NCI-H1436 treated with DMSO at 0.1 percent for 48 hours (cell line): Measurements from ENCODE around the gene LAPTM5.

Source experiments
- DNase-seq: peaks from one replicate; lab custom pipeline; 2025; lab: John Stamatoyannopoulos, UW

LAPTM5 gene

GRCh38 chr1:30728832-30729638 is 28.5 kb downstream of the LAPTM5 start:
- DNase-seq: no peak

DNA sequence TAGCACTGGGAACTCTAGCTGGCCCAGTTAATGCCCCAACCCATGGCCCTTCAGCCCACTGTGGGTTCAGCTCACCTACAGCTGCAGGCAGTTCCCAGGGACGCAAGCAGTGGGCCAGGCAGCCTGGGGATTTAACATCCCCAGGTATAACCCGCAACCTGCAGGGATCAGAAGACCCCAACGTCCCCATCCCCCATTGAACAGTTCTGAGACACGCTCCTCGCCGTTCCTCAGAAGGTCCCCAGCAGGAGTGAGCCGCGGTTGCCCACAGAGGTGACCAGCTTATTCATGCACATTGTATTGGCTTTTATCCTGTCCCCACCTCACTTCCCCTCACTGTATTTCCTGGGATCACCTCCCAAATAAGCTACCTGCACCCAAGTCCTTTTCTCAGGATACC is 29.2 kb downstream of the LAPTM5 start:
- no peak for DNase-seq

DNA sequence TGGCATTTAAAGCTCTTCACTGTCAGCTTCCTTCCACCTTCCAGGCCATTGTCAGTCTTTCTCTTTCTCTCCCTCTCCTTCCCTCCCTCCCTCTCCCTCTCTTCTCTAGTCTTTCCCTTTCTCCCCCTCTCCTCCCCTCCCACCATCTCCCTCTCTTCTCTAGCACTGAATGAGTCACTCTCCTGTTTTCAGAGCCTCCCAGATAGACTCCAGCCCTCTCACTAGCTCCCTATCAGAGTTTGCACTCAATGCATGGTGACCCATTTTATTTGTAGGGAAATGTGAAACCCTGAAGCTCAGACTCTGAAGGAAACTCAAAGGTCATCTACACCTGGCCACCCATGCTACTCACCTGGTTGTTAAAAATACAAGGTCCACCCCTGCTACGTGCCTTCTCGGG is 29.8 kb downstream of the LAPTM5 start:
- DNase-seq: no peak

- DNase-seq: no peak
These were observed 30.5 kb downstream of the LAPTM5 start for GRCh38 chr1:30726773-30727684.

DNA sequence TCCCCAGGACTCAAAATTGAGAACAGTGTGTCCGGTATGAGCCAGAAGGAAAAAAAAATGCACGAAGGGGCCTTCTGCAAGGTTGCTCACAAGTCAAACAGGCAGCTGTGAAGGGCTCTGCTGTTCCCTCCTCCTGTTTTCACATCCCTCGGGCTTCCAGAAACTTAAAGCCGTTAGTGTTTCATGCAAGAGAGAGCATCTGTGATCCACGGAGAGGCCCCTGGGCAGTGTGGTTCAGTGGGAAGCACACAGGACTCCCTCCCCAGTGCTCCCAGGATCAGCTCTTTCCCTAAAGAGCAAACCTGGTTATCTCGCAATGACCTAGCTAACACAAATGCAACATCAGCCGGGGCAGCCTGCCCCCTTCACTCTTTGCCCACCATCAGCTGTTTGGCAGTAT is 31.3 kb downstream of the LAPTM5 start:
- no peak for DNase-seq

DNA sequence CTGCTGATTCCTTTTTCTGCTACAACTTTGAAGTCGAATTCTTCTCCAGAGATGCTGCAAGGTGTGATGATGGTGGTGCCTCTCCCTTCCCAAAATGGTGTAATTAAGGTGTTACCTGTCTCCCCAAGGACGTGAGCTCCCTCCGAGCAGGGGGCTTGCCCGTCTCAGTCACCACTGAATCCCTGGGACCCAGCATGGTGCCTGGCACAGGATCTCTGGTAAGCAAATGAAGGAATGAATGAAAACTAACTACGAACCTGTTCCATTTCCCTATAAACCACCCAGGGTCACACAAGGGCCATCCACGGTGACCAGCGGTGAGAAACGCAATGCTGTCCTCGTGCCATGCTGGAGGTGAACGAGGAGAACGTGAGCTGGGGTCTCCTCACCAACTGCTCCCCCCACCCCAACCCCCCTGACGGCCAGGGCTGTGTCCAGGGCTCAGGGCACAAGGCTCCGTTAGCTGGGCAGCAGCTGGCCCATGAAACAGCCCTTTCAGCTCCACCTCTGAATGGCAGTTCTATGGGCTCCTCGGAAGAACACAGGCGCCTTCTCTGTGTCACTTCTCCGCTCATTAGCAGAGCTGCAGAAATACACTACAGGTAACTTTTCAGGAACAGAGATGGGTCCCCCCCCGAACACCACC is 32.0 kb downstream of the LAPTM5 start:
- no peak for DNase-seq

GRCh38 chr1:30724655-30725421 is 32.7 kb downstream of the LAPTM5 start:
- no peak for DNase-seq

- no peak for DNase-seq
These were observed 33.4 kb downstream of the LAPTM5 start for GRCh38 chr1:30724175-30724574.

GRCh38 chr1:30723331-30723755 is 34.2 kb downstream of the LAPTM5 start, which contains the start of gene MATN1:
MATN1 (minus strand) TSS chr1:30723585; CDS start chr1:30723551, 34 bp downstream.
- no peak for DNase-seq

DNA sequence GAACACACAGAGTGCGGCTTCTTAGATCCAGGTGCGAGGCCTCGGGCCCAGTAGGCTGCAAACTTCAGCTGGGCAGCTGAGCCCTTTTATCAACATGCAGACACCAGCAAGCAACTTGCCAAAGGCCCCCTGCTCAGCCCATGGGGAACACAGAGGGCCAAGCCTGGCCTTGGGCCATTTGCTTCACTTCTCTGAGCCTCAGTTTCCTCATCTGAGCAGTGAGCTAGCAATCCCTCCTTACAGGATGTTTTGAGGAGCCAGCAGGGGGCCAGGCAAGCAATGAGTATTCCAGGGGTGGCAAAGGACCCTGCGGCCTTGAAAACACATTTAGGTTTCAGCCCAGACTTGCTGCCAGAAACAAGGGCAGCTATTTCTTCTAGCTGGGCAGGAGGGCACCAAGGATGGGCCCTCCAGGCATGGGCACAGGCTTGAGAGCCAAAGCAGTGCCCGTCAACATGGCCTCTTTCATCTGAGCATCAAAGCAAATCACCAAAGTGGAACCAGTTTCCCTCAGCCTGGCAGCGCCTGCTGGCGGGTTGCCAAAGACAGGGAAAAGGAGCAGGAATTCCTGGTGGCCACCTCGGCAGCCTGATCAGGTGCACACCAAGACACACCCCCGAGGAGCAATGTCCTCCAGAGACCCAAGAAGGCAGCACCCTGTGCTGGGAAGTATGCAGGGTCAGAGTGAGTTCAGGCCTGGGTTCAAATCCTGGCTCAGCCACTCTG is 35.6 kb downstream of the LAPTM5 start:
- DNase-seq: no peak

- DNase-seq: no peak
These were observed 36.2 kb downstream of the LAPTM5 start for GRCh38 chr1:30721341-30721793.

DNA sequence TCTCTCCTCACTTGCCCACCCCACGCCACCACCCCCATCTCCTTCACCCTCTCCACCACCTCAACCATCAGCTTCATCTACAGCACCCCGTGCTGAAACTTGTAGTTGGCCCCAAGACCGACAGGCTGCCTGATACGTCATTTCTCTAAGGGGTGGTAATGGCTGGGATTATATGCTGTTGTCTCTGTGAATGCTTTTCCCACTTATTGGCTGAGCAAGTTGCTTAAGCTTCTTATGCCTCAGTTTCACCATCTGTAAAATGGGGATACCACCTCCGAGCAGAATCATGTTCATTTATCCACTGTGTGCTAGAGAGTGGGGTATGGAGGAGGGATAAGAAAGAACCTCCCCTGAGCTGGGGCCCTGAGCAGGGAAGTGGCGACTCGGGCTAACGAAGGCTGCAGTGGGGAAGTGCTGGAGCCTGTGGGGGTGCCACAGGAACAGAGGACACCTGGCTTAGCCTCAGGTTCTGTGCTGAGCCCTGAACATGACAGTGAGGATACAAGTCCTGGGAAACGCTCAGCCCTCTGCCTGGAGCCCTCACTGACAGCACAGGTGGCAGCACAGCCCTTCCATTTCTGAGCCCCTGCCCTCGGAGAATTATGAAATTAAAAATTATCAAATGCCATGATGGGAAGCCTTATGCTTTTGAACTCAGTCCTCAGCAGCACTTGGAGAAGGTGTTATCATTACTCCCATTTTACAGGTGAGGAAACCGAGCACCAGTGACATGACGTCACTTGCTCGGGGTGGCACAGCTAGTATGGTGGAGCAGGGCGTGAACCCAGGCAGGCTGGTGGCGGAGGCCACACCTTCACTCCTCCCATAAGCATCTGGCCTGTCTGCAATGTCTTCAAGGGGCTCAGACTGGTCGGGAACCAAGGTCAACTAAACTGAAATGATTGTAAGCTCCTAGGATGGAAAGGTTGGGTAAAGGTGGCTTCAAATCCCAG is 37.0 kb downstream of the LAPTM5 start:
- no peak for DNase-seq

DNA sequence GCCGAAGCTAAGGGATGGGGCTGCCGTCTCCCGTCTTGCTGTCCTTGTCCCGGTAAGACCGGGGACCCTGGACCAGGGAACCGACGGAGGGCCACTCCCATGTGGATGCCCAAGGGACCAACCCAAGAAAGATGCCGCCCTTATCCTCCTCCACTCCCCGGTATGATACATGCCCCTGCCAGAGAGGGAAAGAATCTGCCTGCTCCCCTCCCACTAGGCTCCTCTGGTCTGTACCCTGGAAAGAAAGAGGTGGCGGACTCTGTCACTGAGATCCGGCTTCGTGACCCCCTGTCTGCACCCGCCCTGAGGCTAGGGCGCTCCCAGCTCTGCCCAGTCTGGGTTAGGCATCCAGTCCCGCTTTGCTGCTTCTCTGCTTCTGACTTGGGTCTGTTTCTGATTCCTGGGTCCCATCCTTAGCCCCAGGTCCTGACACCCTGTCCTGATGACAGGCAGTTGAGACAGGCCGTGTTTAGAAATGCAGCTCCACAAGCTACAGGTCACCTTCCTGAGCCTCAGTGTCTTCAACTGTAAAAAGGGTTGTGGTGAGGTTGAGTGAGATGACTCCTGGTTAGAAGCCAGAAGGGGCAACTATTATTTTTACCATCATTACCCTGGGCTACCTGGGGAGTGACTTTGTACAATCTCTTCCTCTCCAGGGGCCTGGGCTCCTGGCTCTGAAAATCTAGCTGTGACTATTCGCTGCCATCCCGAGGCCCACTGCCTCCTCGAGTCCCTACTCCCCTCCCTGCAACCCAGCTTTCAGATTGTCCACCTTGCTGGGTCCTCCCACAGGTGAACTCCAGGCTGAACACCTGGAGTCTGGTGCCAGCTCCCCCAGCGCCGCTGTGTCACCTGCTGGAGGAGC is 37.9 kb downstream of the LAPTM5 start:
- DNase-seq: no peak

- no peak for DNase-seq
These were observed 38.8 kb downstream of the LAPTM5 start for GRCh38 chr1:30718636-30719405.

DNA sequence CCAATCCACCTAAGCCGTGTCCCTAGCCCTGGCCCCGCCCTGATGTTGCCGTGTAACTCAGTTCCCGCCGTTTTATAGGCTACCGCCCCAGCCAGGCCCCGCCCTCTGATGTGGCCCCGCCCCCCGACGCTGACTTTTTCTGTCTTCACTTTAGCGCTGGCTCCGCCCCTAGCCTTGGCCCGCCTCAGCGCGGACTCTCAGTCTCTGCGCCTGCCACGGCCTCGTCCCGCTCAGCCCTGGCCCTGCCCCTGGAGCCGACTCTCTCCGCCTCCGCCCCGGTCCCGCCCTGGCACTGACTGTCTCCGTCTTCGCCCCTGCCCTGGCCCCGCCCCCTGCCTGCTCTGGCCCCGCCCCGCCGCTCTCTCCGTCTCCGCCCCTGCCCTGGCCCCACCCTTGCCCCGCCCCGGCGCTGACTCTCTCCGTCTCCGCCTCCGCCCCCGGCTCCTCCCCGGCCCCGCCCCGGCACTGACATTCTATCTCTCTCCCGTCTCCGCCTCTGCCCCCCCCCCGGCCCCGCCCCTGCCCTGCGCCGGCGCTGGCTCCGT is 39.4 kb downstream of the LAPTM5 start:
- peak; percentile 94 for DNase-seq

DNA sequence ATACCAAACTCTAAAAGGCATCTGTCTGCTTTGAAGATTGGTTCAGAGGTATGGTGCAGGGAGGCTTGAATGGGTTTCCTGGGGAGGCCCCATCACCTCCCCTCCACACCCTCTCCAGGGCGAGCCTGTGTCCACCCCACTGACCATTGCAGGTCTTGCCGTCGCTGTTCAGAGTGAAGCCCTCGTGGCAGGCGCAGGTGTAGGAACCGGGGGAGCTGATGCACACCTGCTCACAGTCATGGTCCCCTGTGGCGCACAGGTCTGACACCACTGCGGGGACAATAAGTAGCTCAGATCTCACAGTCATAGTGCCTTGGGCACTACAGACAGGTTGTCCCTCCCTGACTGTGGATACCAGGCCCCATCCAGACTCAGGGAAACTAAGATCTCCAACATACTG is 40.9 kb downstream of the LAPTM5 start:
- no peak for DNase-seq

- no peak for DNase-seq
These were observed 41.7 kb downstream of the LAPTM5 start for GRCh38 chr1:30715886-30716285.

DNA sequence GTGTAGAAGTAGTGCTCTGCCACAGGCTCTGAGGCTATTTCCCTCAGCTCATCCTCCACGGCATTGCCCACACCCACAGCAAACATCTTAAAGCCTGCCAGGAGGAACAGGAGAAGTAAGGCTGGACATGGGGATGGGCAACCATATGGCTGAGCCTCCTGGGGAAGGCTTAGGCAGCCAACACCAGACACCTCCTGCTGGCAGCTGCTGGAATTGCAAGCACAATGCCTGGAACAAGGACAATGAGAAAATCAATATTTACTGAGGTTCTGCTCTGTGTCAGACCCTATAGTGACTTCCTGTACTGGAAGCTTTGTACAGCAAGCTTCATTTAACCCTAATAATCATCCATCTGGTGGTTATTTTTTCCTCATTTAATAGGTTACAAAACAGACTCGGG is 42.4 kb downstream of the LAPTM5 start:
- no peak for DNase-seq
